Measurements from ENCODE around the gene PHF21A.

The PHF21A gene

GRCh38 chr11:46134540-46134939 is 13.3 kb upstream of the PHF21A start:
- no peak overlapping the region for H2BK12ac ChIP-seq (ENCODE audit: low read length in 2 of 2)
- H3K14ac ChIP-seq (ENCODE audit: low read length in 2 of 2): no peak overlapping the region
- no peak overlapping the region for H3K4me3 ChIP-seq (ENCODE audit: insufficient read depth in 1 of 2, low read depth in 1 of 2, low read length in 2 of 2)
- H3K18ac ChIP-seq (ENCODE audit: low read depth in 1 of 2, low read length in 2 of 2): no peak overlapping the region
- H2BK15ac ChIP-seq (ENCODE audit: low read depth, poor library complexity, severe bottlenecking): no peak overlapping the region
- DNase-seq: no peak
- H3K79me1 ChIP-seq (replicated peaks; ENCODE audit: low read length, poor library complexity, severe bottlenecking): no peaks in the 10 kb centered on the region
- H3K4me1 ChIP-seq (ENCODE audit: control insufficient read depth, insufficient read depth, low read depth, low read length): peaks cover 1% of the 10 kb centered on the region
- 56% methylated on average over 3 of the region's 3 CpGs for WGBS
- peaks cover 0 to 21% of the 10 kb centered on the region in 2 experiments for H3K27me3 ChIP-seq (ENCODE audit: control insufficient read depth in 1 of 2, insufficient read depth in 1 of 2, low read length in 2 of 2)
- no peak overlapping the region for H2AFZ ChIP-seq (ENCODE audit: low read depth, low read length)
- H3K4ac ChIP-seq (ENCODE audit: low read depth in 1 of 2, low read length in 2 of 2): no peak overlapping the region
- no peak overlapping the region for H3K4me2 ChIP-seq (ENCODE audit: low read length, poor library complexity, severe bottlenecking)
- no peak overlapping the region for H4K91ac ChIP-seq (ENCODE audit: low read length)
- no peak overlapping the region for H4K8ac ChIP-seq (ENCODE audit: low read length)
- H3K36me3 ChIP-seq (ENCODE audit: control insufficient read depth in 1 of 2, insufficient read depth in 2 of 2, low read depth in 1 of 2, low read length in 2 of 2): no peaks in the 10 kb centered on the region
- no peaks in the 10 kb centered on the region for H3K9me3 ChIP-seq (ENCODE audit: control insufficient read depth, low read length)
- H3K27ac ChIP-seq (ENCODE audit: low read length, poor library complexity, severe bottlenecking): no peak overlapping the region
- H3K23ac ChIP-seq (ENCODE audit: low read length in 2 of 2): no peak overlapping the region
- H2BK120ac ChIP-seq (ENCODE audit: low read depth, low read length): no peak overlapping the region
- H2AK5ac ChIP-seq (ENCODE audit: low read length, severe bottlenecking): no peak overlapping the region
- H3K9ac ChIP-seq (ENCODE audit: low read length): no peak overlapping the region
- H2BK5ac ChIP-seq (ENCODE audit: low read depth, low read length, poor library complexity, severe bottlenecking): no peak overlapping the region

- Histone ChIP-seq H2BK12ac (ENCODE audit: low read length in 2 of 2) (no peak overlapping the region), H2AK5ac (ENCODE audit: low read length, severe bottlenecking) (no peak overlapping the region), H3K4me2 (ENCODE audit: low read length, poor library complexity, severe bottlenecking) (no peak overlapping the region), H2BK15ac (ENCODE audit: low read depth, poor library complexity, severe bottlenecking) (no peak overlapping the region), H3K23ac (ENCODE audit: low read length in 2 of 2) (no peak overlapping the region), H3K4ac (ENCODE audit: low read depth in 1 of 2, low read length in 2 of 2) (no peak overlapping the region), H3K4me1 (ENCODE audit: control insufficient read depth, insufficient read depth, low read depth, low read length) (peaks cover 1% of the 10 kb centered on the region), H3K4me3 (ENCODE audit: insufficient read depth in 1 of 2, low read depth in 1 of 2, low read length in 2 of 2) (no peak overlapping the region), H3K9me3 (ENCODE audit: control insufficient read depth, low read length) (no peaks in the 10 kb centered on the region), H2BK5ac (ENCODE audit: low read depth, low read length, poor library complexity, severe bottlenecking) (no peak overlapping the region), H3K79me1 (replicated peaks; ENCODE audit: low read length, poor library complexity, severe bottlenecking) (no peaks in the 10 kb centered on the region), H3K36me3 (ENCODE audit: control insufficient read depth in 1 of 2, insufficient read depth in 2 of 2, low read depth in 1 of 2, low read length in 2 of 2) (no peaks in the 10 kb centered on the region), H3K9ac (ENCODE audit: low read length) (no peak overlapping the region), H2AFZ (ENCODE audit: low read depth, low read length) (no peak overlapping the region), H3K18ac (ENCODE audit: low read depth in 1 of 2, low read length in 2 of 2) (no peak overlapping the region), H3K14ac (ENCODE audit: low read length in 2 of 2) (no peak overlapping the region), H3K27ac (ENCODE audit: low read length, poor library complexity, severe bottlenecking) (no peak overlapping the region), H4K91ac (ENCODE audit: low read length) (no peak overlapping the region), H2BK120ac (ENCODE audit: low read depth, low read length) (no peak overlapping the region), H4K8ac (ENCODE audit: low read length) (no peak overlapping the region), H3K27me3 (ENCODE audit: control insufficient read depth in 1 of 2, insufficient read depth in 1 of 2, low read length in 2 of 2) (peaks cover 0 to 21% of the 10 kb centered on the region in 2 experiments)
- 69% methylated on average over 4 of the region's 4 CpGs for WGBS
- no peak for DNase-seq
Observed at GRCh38 chr11:46134061-46134460, 12.8 kb upstream of the PHF21A start.

DNA sequence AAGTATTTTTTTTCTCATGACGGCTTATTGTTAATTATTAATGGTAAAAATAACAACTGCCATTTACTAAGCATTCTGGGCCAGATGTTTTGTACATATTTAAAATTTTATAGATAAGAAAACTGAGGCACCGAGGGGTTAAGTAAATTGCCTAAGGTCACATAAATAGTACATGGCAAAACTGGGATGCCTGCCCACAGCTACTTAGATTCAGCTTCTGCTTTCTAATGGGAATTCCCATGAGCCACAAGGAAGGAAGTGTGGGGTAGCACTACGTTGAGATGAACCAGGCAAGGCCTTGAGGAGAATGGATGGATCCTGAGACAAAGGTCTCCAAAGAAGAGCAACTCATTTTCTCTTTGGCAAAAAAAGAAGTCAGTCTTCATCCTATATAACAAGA is 11.9 kb upstream of the PHF21A start:
- Histone ChIP-seq H2AK5ac (ENCODE audit: low read length, severe bottlenecking) (no peak overlapping the region), H3K4me1 (ENCODE audit: control insufficient read depth, insufficient read depth, low read depth, low read length) (peaks cover 1% of the 10 kb centered on the region), H3K79me1 (replicated peaks; ENCODE audit: low read length, poor library complexity, severe bottlenecking) (no peaks in the 10 kb centered on the region), H3K23ac (ENCODE audit: low read length in 2 of 2) (no peak overlapping the region), H4K8ac (ENCODE audit: low read length) (no peak overlapping the region), H3K9ac (ENCODE audit: low read length) (no peak overlapping the region), H2BK12ac (ENCODE audit: low read length in 2 of 2) (no peak overlapping the region), H3K27me3 (ENCODE audit: control insufficient read depth in 1 of 2, insufficient read depth in 1 of 2, low read length in 2 of 2) (peaks cover 0 to 21% of the 10 kb centered on the region in 2 experiments), H3K36me3 (ENCODE audit: control insufficient read depth in 1 of 2, insufficient read depth in 2 of 2, low read depth in 1 of 2, low read length in 2 of 2) (no peaks in the 10 kb centered on the region), H3K4me2 (ENCODE audit: low read length, poor library complexity, severe bottlenecking) (no peak overlapping the region), H2BK5ac (ENCODE audit: low read depth, low read length, poor library complexity, severe bottlenecking) (no peak overlapping the region), H2BK15ac (ENCODE audit: low read depth, poor library complexity, severe bottlenecking) (no peak overlapping the region), H3K14ac (ENCODE audit: low read length in 2 of 2) (no peak overlapping the region), H2AFZ (ENCODE audit: low read depth, low read length) (no peak overlapping the region), H3K18ac (ENCODE audit: low read depth in 1 of 2, low read length in 2 of 2) (no peak overlapping the region), H3K4ac (ENCODE audit: low read depth in 1 of 2, low read length in 2 of 2) (no peak overlapping the region), H4K91ac (ENCODE audit: low read length) (no peak overlapping the region), H3K9me3 (ENCODE audit: control insufficient read depth, low read length) (no peaks in the 10 kb centered on the region), H3K4me3 (ENCODE audit: insufficient read depth in 1 of 2, low read depth in 1 of 2, low read length in 2 of 2) (no peak overlapping the region), H3K27ac (ENCODE audit: low read length, poor library complexity, severe bottlenecking) (no peak overlapping the region), H2BK120ac (ENCODE audit: low read depth, low read length) (no peak overlapping the region)
- 61% methylated on average over 2 of the region's 3 CpGs for WGBS
- no peak for DNase-seq

DNA sequence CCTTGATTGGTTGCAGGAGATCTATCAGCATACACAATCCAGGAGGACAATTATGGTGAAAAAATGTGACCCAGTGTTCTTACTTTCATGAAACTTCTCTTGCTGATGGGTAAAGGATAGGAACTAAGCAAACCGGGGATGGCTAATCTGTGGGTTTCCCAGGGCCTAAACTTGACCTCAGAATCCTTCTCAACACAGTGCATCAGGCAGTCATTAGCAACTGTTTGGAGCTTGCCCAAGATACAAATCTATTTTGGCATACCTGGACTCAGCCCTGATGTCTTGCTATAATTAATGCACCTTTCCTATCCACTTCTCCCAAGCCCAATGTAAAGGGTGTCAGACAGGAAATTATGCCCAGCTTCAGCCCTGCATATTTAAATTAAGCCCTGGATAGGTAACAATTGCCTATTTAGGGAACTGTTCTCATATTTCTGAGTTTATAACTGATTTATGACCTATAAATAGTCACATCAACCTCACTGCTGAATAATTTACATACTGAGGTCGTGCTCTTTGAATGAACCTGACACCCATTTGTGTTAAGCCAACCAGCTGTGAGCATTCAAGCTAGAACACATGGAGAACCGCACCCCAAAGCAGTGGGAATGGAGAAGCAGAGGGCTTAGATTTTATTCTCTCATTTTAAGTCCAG is 9.2 kb upstream of the PHF21A start:
- H3K79me1 ChIP-seq (replicated peaks; ENCODE audit: low read length, poor library complexity, severe bottlenecking): no peaks in the 10 kb centered on the region
- H4K8ac ChIP-seq (ENCODE audit: low read length): no peak overlapping the region
- H2BK120ac ChIP-seq (ENCODE audit: low read depth, low read length): no peak overlapping the region
- H3K4me1 ChIP-seq (ENCODE audit: control insufficient read depth, insufficient read depth, low read depth, low read length): peaks cover 1% of the 10 kb centered on the region
- H2BK5ac ChIP-seq (ENCODE audit: low read depth, low read length, poor library complexity, severe bottlenecking): no peak overlapping the region
- H3K9me3 ChIP-seq (ENCODE audit: control insufficient read depth, low read length): no peaks in the 10 kb centered on the region
- no peak overlapping the region for H4K91ac ChIP-seq (ENCODE audit: low read length)
- no peak overlapping the region for H3K23ac ChIP-seq (ENCODE audit: low read length in 2 of 2)
- no peak for DNase-seq
- H2AK5ac ChIP-seq (ENCODE audit: low read length, severe bottlenecking): no peak overlapping the region
- H3K4me3 ChIP-seq (ENCODE audit: insufficient read depth in 1 of 2, low read depth in 1 of 2, low read length in 2 of 2): no peak overlapping the region
- H3K36me3 ChIP-seq (ENCODE audit: control insufficient read depth in 1 of 2, insufficient read depth in 2 of 2, low read depth in 1 of 2, low read length in 2 of 2): no peaks in the 10 kb centered on the region
- H3K27me3 ChIP-seq (ENCODE audit: control insufficient read depth in 1 of 2, insufficient read depth in 1 of 2, low read length in 2 of 2): peaks cover 0 to 7% of the 10 kb centered on the region in 2 experiments
- no peak overlapping the region for H3K14ac ChIP-seq (ENCODE audit: low read length in 2 of 2)
- H3K4ac ChIP-seq (ENCODE audit: low read depth in 1 of 2, low read length in 2 of 2): no peak overlapping the region
- no peak overlapping the region for H3K9ac ChIP-seq (ENCODE audit: low read length)
- no peak overlapping the region for H3K4me2 ChIP-seq (ENCODE audit: low read length, poor library complexity, severe bottlenecking)
- H2BK12ac ChIP-seq (ENCODE audit: low read length in 2 of 2): no peak overlapping the region
- no peak overlapping the region for H2AFZ ChIP-seq (ENCODE audit: low read depth, low read length)
- no peak overlapping the region for H3K27ac ChIP-seq (ENCODE audit: low read length, poor library complexity, severe bottlenecking)
- no peak overlapping the region for H3K18ac ChIP-seq (ENCODE audit: low read depth in 1 of 2, low read length in 2 of 2)
- WGBS: 74% methylated on average over 3 of the region's 3 CpGs
- H2BK15ac ChIP-seq (ENCODE audit: low read depth, poor library complexity, severe bottlenecking): no peak overlapping the region
